K562 (cell line): ENCODE results near the gene C4A. TPM values are rescaled to one million over a fixed set of nuclear protein-coding genes. Genes with fewer than 3 reads are reported as not detected.

Experiments used
- BMI1 ChIP-seq: fragments of 150-350 bp; IDR thresholded peaks from 2 replicates; pipeline ENCODE4 v1.6.1; 2014; ENCODE audit warnings: low read length
- FOXK1 ChIP-seq: sonication (generic); formaldehyde crosslinking; IDR thresholded peaks from 2 replicates; pipeline ENCODE4 v1.8.0; 2022; ENCODE audit warnings: missing genetic modification reagents, mild to moderate bottlenecking, borderline replicate concordance
- MIER1 ChIP-seq: fragments of 450-650 bp; IDR thresholded peaks from 2 replicates; pipeline ENCODE4 v1.6.1; 2016; ENCODE audit warnings: antibody characterized with exemption, mild to moderate bottlenecking, low read depth
- RBBP5 ChIP-seq: fragments of 200-600 bp; sonication (generic); IDR thresholded peaks from 2 replicates; pipeline ENCODE4 v1.6.1; 2012; ENCODE audit warnings: borderline replicate concordance, mild to moderate bottlenecking, low read length, control low read depth, inconsistent platforms; ENCODE audit not compliant: insufficient read depth, poor library complexity, severe bottlenecking
- RBFOX2 ChIP-seq: fragments of 200-400 bp; formaldehyde crosslinking; IDR thresholded peaks from 2 replicates; pipeline ENCODE4 v1.6.1; 2017; ENCODE audit warnings: low read depth, mild to moderate bottlenecking, low read length, moderate library complexity
- RNF2 ChIP-seq: sonication (generic); IDR thresholded peaks from 2 replicates; pipeline ENCODE4 v1.6.1; 2016
- SMARCA4 ChIP-seq: fragments of 450-650 bp; IDR thresholded peaks from 2 replicates; pipeline ENCODE4 v1.6.1; 2016
- SMARCE1 ChIP-seq: fragments of 450-650 bp; IDR thresholded peaks from 2 replicates; pipeline ENCODE4 v1.7.1; 2016; ENCODE audit warnings: mild to moderate bottlenecking
- TCF7 ChIP-seq: sonication (generic); IDR thresholded peaks from 2 replicates; pipeline ENCODE4 v1.6.1; 2016; ENCODE audit warnings: antibody characterized with exemption, borderline replicate concordance
- ZBTB40 ChIP-seq, 2 experiments: fragments of 450-650 bp in 1 of 2; sonication (generic) in 1 of 2; formaldehyde crosslinking in 1 of 2; IDR thresholded peaks; 2 replicates each; pipeline versions ENCODE4 v1.7.1 to v1.9.0; 2016 to 2022; ENCODE audit warnings: inconsistent platforms in 1 of 2, mild to moderate bottlenecking in 1 of 2, missing genetic modification reagents in 1 of 2
- ZNF407 ChIP-seq: fragments of 450-650 bp; IDR thresholded peaks from 2 replicates; pipeline ENCODE4 v1.6.1; 2016; ENCODE audit warnings: low read depth
- polyA plus RNA-seq, 8 experiments: library from polyadenylated mRNA; depleted of rRNA in 4 of 8; stranded (reverse) in 5 of 8; unstranded in 3 of 8; fragments of >200 nt; fragmentation: Nextera tagmentation in 2 of 8; fragmentation: Illumina TruSeq in 1 of 8; extraction: Ambion mirVana in 2 of 8; extraction: Trizol in 1 of 8; gene quantifications; 2 replicates each; pipeline versions ENCODE4 v1.2.1 to v1.2.3, GENCODE V29; 2011 to 2014; ENCODE audit warnings: inconsistent platforms in 1 of 8, missing spikeins in 1 of 8
- total RNA-seq, 7 experiments: library from RNA; depleted of rRNA in 6 of 7; stranded (reverse); fragments of >200 nt in 6 of 7; fragmentation: Illumina TruSeq in 2 of 7; extraction: Trizol in 2 of 7; gene quantifications; 2 replicates each; pipeline versions ENCODE4 v1.2.1 to v1.2.3, GENCODE V29; 2011 to 2021; ENCODE audit warnings: low replicate concordance in 1 of 7

Gene C4A
- total and polyA plus RNA-seq, 9 of the 15 experiments (the other 6 are each of a cell fraction or from before 2014, with no cell fraction given): 0.27 to 7.6 (median 5.0) TPM

DNA sequence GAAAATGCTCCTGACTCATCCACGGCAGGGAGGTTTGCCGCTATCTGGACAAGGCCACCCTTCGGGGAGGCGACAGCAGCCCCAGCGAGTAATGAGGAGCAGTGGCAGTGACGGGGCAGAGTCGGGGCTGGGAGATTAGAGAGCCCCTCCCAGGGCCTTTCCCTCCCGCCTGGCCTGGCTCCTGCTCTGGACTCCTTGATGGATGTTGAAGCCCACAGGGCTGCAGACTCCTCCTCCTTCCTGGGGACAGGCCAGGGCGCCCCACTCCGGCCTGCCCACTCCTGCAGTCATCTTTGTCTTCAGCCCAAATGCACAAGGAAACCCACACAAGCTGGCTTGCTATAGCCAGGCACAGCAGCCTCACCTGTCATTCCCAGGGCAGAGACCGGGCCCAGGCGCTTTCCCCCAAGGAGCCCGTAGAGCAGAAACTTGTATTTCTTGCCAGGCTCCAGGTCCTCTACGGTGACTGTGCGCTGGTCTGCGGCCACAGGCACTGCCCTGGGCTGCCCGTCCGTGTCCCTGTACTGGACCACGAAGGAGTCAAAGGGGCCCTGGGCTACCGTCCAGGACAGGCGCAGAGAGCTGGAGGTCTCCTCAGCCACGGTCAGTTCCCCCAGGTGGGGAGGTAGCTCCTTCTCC lies 64.1 kb downstream of the C4A start (continued):
- TF ChIP-seq ZNF407 (no peak), ZBTB40 (IDR thresholded peaks at IDR 0.05) (0 out of 2 replicates have a peak, but pooled peaks have one; percentile 52), ZBTB40 (CRISPR knock-in tag; IDR thresholded peaks at IDR 0.05) (no peak), FOXK1 (CRISPR knock-in tag) (no peak), TCF7 (no peak), BMI1 (no peak), RNF2 (no peak), SMARCE1 (peak; percentile 50), MIER1 (no peak), RBFOX2 (peak; percentile 70), RBBP5 (no peak), SMARCA4 (peak; percentile 51; the same call in 1 of the 2 replicates)
